ENCODE data around the gene RORB.

RORB gene

DNA sequence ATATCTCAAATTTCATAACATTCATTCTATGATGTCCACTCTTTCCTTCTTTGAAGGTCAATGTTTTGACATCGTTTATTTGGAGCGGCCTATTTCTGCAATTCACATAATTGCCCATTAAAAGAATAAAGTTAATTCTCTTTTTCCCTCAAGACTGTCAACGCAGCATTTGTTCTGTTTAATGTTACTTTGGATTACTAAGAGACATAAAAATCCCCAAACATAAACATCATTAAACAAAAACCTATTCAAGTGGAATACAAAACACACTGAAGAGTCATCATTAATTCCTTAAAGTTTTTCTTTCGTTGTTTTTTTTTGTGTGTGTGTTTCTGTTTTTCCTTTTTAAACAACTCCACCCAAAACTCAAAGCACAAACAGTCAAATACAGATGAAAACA, 239.5 kb downstream of the RORB start:
- no peak overlapping the region for H3K4me3 ChIP-seq (ENCODE audit: extremely low read depth, insufficient read depth, low read length, poor library complexity, severe bottlenecking)
- WGBS, 2 experiments (ENCODE audit: insufficient coverage in 2 of 2) = 100% methylated on average over 1 of the region's 4 CpGs
- no peaks in the 10 kb centered on the region for H3K9me3 ChIP-seq (ENCODE audit: control insufficient read depth, low read length)
- H3K4me1 ChIP-seq (ENCODE audit: control insufficient read depth, insufficient read depth, low read length, poor library complexity, severe bottlenecking) = no peaks in the 10 kb centered on the region
- no peaks in the 10 kb centered on the region for H3K36me3 ChIP-seq (ENCODE audit: control insufficient read depth, insufficient read depth, low read length)
- H3K27ac ChIP-seq (ENCODE audit: low read depth, low read length, severe bottlenecking) = no peak overlapping the region

DNA sequence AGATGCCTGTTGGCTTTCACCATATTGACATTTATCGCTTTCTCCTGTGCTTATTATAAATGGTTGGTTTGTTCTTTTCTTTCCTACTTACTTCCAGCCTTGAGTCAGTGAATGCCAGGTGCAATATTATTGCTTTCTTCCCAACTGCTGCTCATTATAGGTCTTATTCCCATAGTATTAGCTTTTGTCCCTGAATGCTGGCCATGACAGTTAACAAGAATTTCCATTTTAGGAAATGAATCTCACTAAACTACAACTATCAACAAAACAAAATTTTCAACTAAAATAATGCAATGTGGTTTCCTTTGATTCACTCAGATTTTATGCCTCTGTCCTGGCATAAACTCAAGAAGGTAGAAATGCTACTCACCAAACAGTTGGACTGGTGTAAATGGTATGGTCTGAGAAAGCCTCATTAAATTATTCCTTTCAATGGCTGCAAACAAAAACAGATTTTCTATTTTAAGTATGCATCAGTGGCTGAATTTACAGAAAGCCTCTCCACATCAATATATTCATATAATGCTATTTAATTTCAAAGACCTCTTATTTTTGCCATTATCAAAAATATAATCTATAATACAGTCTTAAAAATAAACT, 245.2 kb downstream of the RORB start:
- Histone ChIP-seq H3K4me3 (ENCODE audit: extremely low read depth, insufficient read depth, low read length, poor library complexity, severe bottlenecking) (no peak overlapping the region), H3K4me1 (ENCODE audit: control insufficient read depth, insufficient read depth, low read length, poor library complexity, severe bottlenecking) (no peaks in the 10 kb centered on the region), H3K9me3 (ENCODE audit: control insufficient read depth, low read length) (no peaks in the 10 kb centered on the region), H3K36me3 (ENCODE audit: control insufficient read depth, insufficient read depth, low read length) (no peaks in the 10 kb centered on the region), H3K27ac (ENCODE audit: low read depth, low read length, severe bottlenecking) (no peak overlapping the region)
- no CpG with 5 or more reads among the region's 1 CpG for WGBS, 2 experiments (ENCODE audit: insufficient coverage in 2 of 2)

Measured in mesodermal cell (in vitro differentiated cells).